ENCODE results near the gene COL8A2.

Gene COL8A2

DNA sequence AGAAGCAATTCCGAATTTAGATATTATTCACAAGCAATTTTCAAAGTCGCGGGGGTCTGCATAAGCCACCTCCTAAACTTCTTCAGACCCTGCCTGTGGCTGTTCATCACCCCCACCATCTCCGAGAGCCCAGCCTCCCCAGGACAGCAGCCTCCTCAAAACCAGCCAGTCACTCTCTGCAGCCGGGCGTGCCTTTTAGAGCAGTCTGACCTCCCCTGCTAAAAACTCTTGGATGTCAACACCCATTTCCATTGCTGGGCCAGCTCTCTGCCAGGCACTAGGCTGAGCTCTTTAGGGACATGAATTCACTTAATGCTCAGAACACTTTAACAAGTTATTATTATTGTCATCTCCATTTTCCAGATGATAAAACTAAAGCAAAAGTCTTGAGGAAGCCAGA lies 24.6 kb downstream of the COL8A2 start:
- Histone ChIP-seq H3K36me3 (ENCODE audit: insufficient read depth, low read depth, low read length) (peaks cover 11% of the 10 kb centered on the region), H3K9ac (ENCODE audit: low read depth, low read length) (no peak overlapping the region), H3K27me3 (ENCODE audit: insufficient read depth, low read length) (no peaks in the 10 kb centered on the region), H3K4me3 (ENCODE audit: low read length) (no peak overlapping the region), H3K9me3 (ENCODE audit: insufficient read depth, low read depth, low read length) (no peaks in the 10 kb centered on the region), H3K27ac (ENCODE audit: low read length) (no peak overlapping the region), H3K4me1 (ENCODE audit: insufficient read depth, low read length) (no peaks in the 10 kb centered on the region; the same call in 1 of the 2 replicates)

- H3K36me3 ChIP-seq (ENCODE audit: insufficient read depth, low read depth, low read length) = peaks cover 16% of the 10 kb centered on the region
- no peaks in the 10 kb centered on the region; the same call in 1 of the 2 replicates for H3K4me1 ChIP-seq (ENCODE audit: insufficient read depth, low read length)
- H3K4me3 ChIP-seq (ENCODE audit: low read length) = no peak overlapping the region
- no peaks in the 10 kb centered on the region for H3K27me3 ChIP-seq (ENCODE audit: insufficient read depth, low read length)
- H3K27ac ChIP-seq (ENCODE audit: low read length) = no peak overlapping the region
- H3K9ac ChIP-seq (ENCODE audit: low read depth, low read length) = no peak overlapping the region
- no peaks in the 10 kb centered on the region for H3K9me3 ChIP-seq (ENCODE audit: insufficient read depth, low read depth, low read length)
Measured at GRCh38 chr1:36099681-36100341, 25.2 kb downstream of the COL8A2 start.

- no peaks in the 10 kb centered on the region for H3K9me3 ChIP-seq (ENCODE audit: insufficient read depth, low read depth, low read length)
- H3K27me3 ChIP-seq (ENCODE audit: insufficient read depth, low read length) = no peaks in the 10 kb centered on the region
- H3K4me1 ChIP-seq (ENCODE audit: insufficient read depth, low read length) = no peaks in the 10 kb centered on the region; the same call in 1 of the 2 replicates
- H3K36me3 ChIP-seq (ENCODE audit: insufficient read depth, low read depth, low read length) = peaks cover 26% of the 10 kb centered on the region
- H3K27ac ChIP-seq (ENCODE audit: low read length) = no peak overlapping the region
- no peak overlapping the region for H3K4me3 ChIP-seq (ENCODE audit: low read length)
- H3K9ac ChIP-seq (ENCODE audit: low read depth, low read length) = no peak overlapping the region
Measured at GRCh38 chr1:36098650-36099365, 26.2 kb downstream of the COL8A2 start.

DNA sequence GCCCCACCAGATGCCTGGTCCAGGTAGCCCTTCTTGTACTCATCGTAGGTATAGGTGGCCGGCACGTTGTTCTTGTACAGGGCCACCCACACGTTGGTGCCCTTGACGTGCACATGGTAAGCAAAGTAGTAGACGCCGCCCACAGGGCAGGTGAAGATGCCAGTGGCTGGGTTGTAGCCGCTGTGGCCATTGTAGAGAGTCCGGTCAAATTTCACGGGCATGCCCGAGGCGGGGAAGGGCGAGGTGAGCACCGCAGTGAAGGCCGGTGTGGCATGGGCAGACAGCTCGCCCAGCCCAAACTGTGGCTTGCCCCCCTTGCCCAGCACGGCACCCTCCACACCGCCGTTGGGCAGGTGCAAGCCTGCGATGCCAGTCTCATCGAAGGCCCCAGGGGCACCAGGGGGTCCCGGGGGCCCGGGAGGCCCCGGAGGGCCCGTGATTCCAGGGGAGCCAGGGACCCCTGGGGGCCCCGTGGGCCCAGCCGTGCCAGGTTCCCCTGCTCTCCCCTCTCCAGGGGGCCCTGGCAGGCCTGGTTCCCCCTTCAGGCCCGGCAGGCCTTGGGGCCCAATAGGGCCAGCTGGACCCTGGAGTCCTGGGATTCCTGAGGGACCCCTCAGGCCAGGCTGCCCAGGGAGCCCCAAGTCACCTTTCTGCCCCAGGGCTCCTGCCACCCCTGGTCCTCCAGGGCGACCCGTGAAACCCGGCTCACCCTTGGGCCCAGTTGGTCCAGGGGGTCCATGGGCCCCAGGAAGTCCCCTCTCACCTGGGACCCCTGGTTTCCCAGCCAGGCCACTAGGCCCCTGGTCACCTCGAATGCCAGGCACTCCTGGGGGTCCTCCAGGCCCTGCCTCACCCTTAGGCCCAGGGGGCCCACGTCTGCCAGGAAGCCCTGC lies 27.1 kb downstream of the COL8A2 start:
- H3K27me3 ChIP-seq (ENCODE audit: insufficient read depth, low read length) = no peaks in the 10 kb centered on the region
- H3K9me3 ChIP-seq (ENCODE audit: insufficient read depth, low read depth, low read length) = no peaks in the 10 kb centered on the region
- H3K4me3 ChIP-seq (ENCODE audit: low read length) = no peak overlapping the region
- H3K4me1 ChIP-seq (ENCODE audit: insufficient read depth, low read length) = no peaks in the 10 kb centered on the region; the same call in 1 of the 2 replicates
- H3K36me3 ChIP-seq (ENCODE audit: insufficient read depth, low read depth, low read length) = peaks cover 35% of the 10 kb centered on the region
- H3K9ac ChIP-seq (ENCODE audit: low read depth, low read length) = no peak overlapping the region
- H3K27ac ChIP-seq (ENCODE audit: low read length) = no peak overlapping the region

GRCh38 chr1:36096500-36097432 lies 28.3 kb downstream of the COL8A2 start:
- Histone ChIP-seq H3K4me3 (ENCODE audit: low read length) (no peak overlapping the region), H3K36me3 (ENCODE audit: insufficient read depth, low read depth, low read length) (peaks cover 47% of the 10 kb centered on the region), H3K9ac (ENCODE audit: low read depth, low read length) (no peak overlapping the region; the same call in 1 of the 2 replicates), H3K27ac (ENCODE audit: low read length) (no peak overlapping the region), H3K9me3 (ENCODE audit: insufficient read depth, low read depth, low read length) (no peaks in the 10 kb centered on the region), H3K27me3 (ENCODE audit: insufficient read depth, low read length) (no peaks in the 10 kb centered on the region), H3K4me1 (ENCODE audit: insufficient read depth, low read length) (no peaks in the 10 kb centered on the region; the same call in 1 of the 2 replicates)

GRCh38 chr1:36095760-36096405 lies 29.1 kb downstream of the COL8A2 start:
- H3K4me3 ChIP-seq (ENCODE audit: low read length) = no peak overlapping the region
- H3K36me3 ChIP-seq (ENCODE audit: insufficient read depth, low read depth, low read length) = peaks cover 56% of the 10 kb centered on the region
- no peak overlapping the region for H3K9ac ChIP-seq (ENCODE audit: low read depth, low read length)
- H3K4me1 ChIP-seq (ENCODE audit: insufficient read depth, low read length) = no peaks in the 10 kb centered on the region; the same call in 1 of the 2 replicates
- no peaks in the 10 kb centered on the region for H3K27me3 ChIP-seq (ENCODE audit: insufficient read depth, low read length)
- no peaks in the 10 kb centered on the region for H3K9me3 ChIP-seq (ENCODE audit: insufficient read depth, low read depth, low read length)
- H3K27ac ChIP-seq (ENCODE audit: low read length) = no peak overlapping the region

- Histone ChIP-seq H3K27me3 (ENCODE audit: insufficient read depth, low read length) (no peaks in the 10 kb centered on the region), H3K9me3 (ENCODE audit: insufficient read depth, low read depth, low read length) (no peaks in the 10 kb centered on the region), H3K27ac (ENCODE audit: low read length) (no peak overlapping the region), H3K4me1 (ENCODE audit: insufficient read depth, low read length) (peaks cover 2% of the 10 kb centered on the region; the same call in 1 of the 2 replicates), H3K36me3 (ENCODE audit: insufficient read depth, low read depth, low read length) (peaks cover 56% of the 10 kb centered on the region), H3K9ac (ENCODE audit: low read depth, low read length) (no peak overlapping the region), H3K4me3 (ENCODE audit: low read length) (no peak overlapping the region)
Measured at GRCh38 chr1:36094621-36095061, 30.4 kb downstream of the COL8A2 start.

- Histone ChIP-seq H3K9ac (ENCODE audit: low read depth, low read length) (no peak overlapping the region), H3K9me3 (ENCODE audit: insufficient read depth, low read depth, low read length) (no peaks in the 10 kb centered on the region), H3K27me3 (ENCODE audit: insufficient read depth, low read length) (no peaks in the 10 kb centered on the region), H3K4me3 (ENCODE audit: low read length) (no peak overlapping the region), H3K36me3 (ENCODE audit: insufficient read depth, low read depth, low read length) (peaks cover 56% of the 10 kb centered on the region), H3K4me1 (ENCODE audit: insufficient read depth, low read length) (peaks cover 3% of the 10 kb centered on the region; the same call in 1 of the 2 replicates), H3K27ac (ENCODE audit: low read length) (no peak overlapping the region)
Measured at GRCh38 chr1:36093929-36094328, 31.1 kb downstream of the COL8A2 start.

DNA sequence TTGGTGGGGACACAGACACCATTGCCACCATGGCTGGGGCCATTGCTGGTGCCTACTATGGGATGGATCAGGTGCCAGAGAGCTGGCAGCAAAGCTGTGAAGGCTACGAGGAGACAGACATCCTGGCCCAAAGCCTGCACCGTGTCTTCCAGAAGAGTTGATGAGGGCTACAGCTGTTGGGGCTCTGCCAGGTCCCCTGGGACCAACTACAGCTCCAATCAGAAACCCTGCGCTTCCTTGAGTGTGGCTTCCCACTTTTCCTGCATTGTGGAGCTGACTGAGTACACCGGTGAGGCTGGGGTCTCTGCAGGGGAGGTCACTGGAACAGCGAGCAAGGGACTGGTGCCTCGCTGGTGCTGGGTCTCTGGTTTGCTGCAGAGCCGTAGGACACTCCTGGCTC lies 31.8 kb downstream of the COL8A2 start:
- H3K36me3 ChIP-seq (ENCODE audit: insufficient read depth, low read depth, low read length) = peaks cover 56% of the 10 kb centered on the region
- no peaks in the 10 kb centered on the region for H3K27me3 ChIP-seq (ENCODE audit: insufficient read depth, low read length)
- peaks cover 3% of the 10 kb centered on the region; the same call in 1 of the 2 replicates for H3K4me1 ChIP-seq (ENCODE audit: insufficient read depth, low read length)
- H3K4me3 ChIP-seq (ENCODE audit: low read length) = no peak overlapping the region
- no peaks in the 10 kb centered on the region for H3K9me3 ChIP-seq (ENCODE audit: insufficient read depth, low read depth, low read length)
- no peak overlapping the region for H3K27ac ChIP-seq (ENCODE audit: low read length)
- no peak overlapping the region for H3K9ac ChIP-seq (ENCODE audit: low read depth, low read length)

GRCh38 chr1:36092798-36093185 lies 32.2 kb downstream of the COL8A2 start:
- no peak overlapping the region for H3K27ac ChIP-seq (ENCODE audit: low read length)
- no peaks in the 10 kb centered on the region for H3K27me3 ChIP-seq (ENCODE audit: insufficient read depth, low read length)
- H3K9ac ChIP-seq (ENCODE audit: low read depth, low read length) = no peak overlapping the region
- H3K4me3 ChIP-seq (ENCODE audit: low read length) = no peak overlapping the region
- peaks cover 3% of the 10 kb centered on the region; the same call in 1 of the 2 replicates for H3K4me1 ChIP-seq (ENCODE audit: insufficient read depth, low read length)
- H3K9me3 ChIP-seq (ENCODE audit: insufficient read depth, low read depth, low read length) = no peaks in the 10 kb centered on the region
- peaks cover 56% of the 10 kb centered on the region for H3K36me3 ChIP-seq (ENCODE audit: insufficient read depth, low read depth, low read length)

All from iPS-20b (cell line).